Activated CD8-positive, alpha-beta memory T cell treated with anti-CD3 and anti-CD28 coated beads, Interleukin-2, amount 10 ng/mL, durations not matched to agents 7 days and 5 days (primary cell): ENCODE results near the gene C17orf67. TPM values are rescaled to one million over a fixed set of nuclear protein-coding genes. Genes with fewer than 3 reads are reported as not detected.
A peak's percentile ranks its signal among the peaks of the same experiment; 100 is the strongest.

ENCODE experiments used
- ATAC-seq: fragments of 150-1000 bp; cut with Tn5 transposase; one replicate; pipeline ENCODE4 v1.10.0; 2021; ENCODE audit warnings: moderate library complexity
- CTCF ChIA-PET: fragments of 350-600 bp; sonication (Branson Sonifier 250); formaldehyde crosslinking; loops from one replicate; lab custom pipeline; 2021; ENCODE audit warnings: antibody characterized with exemption; lab: Charles Lee
- DNase-seq: peaks from one replicate; pipeline ENCODE4 v3.0.0-alpha.2; 2020
- H3K27ac Mint-ChIP-seq: one replicate; pipeline ENCODE4 v1.8.0; 2021; ENCODE audit warnings: mild to moderate bottlenecking, mixed read lengths
- H3K27me3 Mint-ChIP-seq: one replicate; pipeline ENCODE4 v1.8.0; 2021; ENCODE audit warnings: mixed read lengths
- H3K36me3 Mint-ChIP-seq: one replicate; pipeline ENCODE4 v1.8.0; 2021; ENCODE audit warnings: mild to moderate bottlenecking, mixed read lengths
- H3K4me1 Mint-ChIP-seq: one replicate; pipeline ENCODE4 v1.8.0; 2021; ENCODE audit warnings: mixed read lengths
- H3K4me3 Mint-ChIP-seq: one replicate; pipeline ENCODE4 v1.8.0; 2021; ENCODE audit warnings: mild to moderate bottlenecking, moderate library complexity, mixed read lengths
- H3K9me3 Mint-ChIP-seq: one replicate; pipeline ENCODE4 v1.8.0; 2022; ENCODE audit warnings: low read depth, mixed read lengths
- total RNA-seq, 2 experiments: library from RNA; stranded (reverse); gene quantifications; one replicate each; pipeline ENCODE4 v1.2.3, GENCODE V29; 2021

C17orf67 gene, protein sequence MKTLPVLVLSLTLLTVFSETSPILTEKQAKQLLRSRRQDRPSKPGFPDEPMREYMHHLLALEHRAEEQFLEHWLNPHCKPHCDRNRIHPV
- 1 to 10 TPM; 4.2 to 5.7 TPM for total RNA-seq

DNA sequence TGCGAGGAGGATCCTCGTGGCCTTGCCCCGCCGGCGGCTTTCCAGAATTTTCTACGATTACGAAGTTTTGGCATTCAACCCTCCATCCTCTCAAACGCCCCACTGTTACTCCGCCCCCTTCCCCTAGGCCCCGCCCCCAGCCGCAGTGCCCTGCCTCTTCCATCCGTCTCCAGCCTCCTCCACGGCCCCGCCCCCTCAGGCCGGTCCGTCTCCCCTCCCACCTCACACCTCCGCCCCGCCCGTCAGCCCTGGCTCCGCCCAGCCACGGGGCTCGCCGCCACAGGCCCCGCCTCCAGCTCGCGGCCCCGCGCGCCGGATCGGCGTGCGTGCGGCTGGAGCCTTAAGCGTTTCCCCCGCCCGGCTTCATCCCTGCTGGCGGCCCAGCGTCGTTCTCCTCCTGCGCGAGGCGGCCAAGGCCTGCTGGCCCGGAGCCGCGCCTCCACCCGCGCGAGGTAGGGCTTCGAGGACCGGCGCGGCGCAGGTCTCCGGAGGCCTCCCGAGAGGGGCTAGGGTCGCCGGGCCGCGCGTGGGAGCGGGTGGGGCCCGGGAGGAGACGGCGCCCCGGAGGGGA is at the start of gene C17orf67, which contains the start of gene DGKE:
Gene C17orf67, minus strand, starts transcription at position 112 of the 571 bp plus-strand sequence. CDS start 18,110 bp downstream, outside the sequence.
Gene DGKE, plus strand, starts transcription at position 343 of the 571 bp plus-strand sequence. CDS start 645 bp downstream, outside the sequence.
- DNase-seq, result peak; percentile 99
- peaks cover 39% of the 10 kb centered on the region for H3K36me3 Mint-ChIP-seq
- peak within 1 kb of the TSS; percentile 81 for H3K4me3 Mint-ChIP-seq
- CTCF ChIA-PET, result interaction anchor here (0.7 to 5.0 kb wide), 9 partner anchors 9 to 158 kb away, joined by 3 to 36 read pairs (median 5); partner anchors contain the start of gene COIL
- H3K9me3 Mint-ChIP-seq, result no peaks in the 10 kb centered on the region
- peak; percentile 88 for ATAC-seq
- H3K27me3 Mint-ChIP-seq, result no peaks in the 10 kb centered on the region
- H3K4me1 Mint-ChIP-seq, result peaks cover 57% of the 10 kb centered on the region
- peak within 1 kb of the TSS; percentile 91 for H3K27ac Mint-ChIP-seq

DNA sequence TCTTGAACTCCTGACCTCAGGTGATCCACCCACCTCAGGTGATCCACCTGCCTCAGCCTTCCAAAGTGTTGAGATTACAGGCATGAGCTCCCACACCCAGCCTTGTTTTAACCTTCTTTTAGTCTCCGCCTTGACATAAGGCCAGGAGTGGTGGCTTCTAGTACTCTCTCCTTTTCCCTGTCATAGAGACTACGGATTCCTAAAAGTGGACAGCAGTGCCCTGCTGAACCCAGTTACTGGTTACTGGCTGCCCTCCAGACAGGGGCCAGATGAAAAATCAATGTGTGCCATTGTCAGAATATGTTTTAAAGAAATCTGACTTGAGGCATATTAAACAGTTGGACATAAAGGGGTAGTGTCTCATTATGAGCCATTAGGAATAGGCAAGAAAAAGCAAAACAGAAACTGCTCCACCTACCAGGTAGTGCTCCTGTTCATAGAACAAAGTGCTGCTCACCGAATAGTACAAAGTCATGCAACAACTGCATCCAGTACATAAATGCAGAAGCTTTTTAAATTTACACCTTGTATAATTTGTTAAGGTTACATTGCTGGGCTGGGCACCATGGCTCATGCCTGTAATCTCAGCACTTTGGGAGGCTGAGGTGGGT is 48.1 kb upstream of the C17orf67 start:
- ATAC-seq, result no peak
- no peak overlapping the region for H3K27ac Mint-ChIP-seq
- H3K36me3 Mint-ChIP-seq, result peaks cover 19% of the 10 kb centered on the region
- no peak overlapping the region for H3K4me3 Mint-ChIP-seq
- DNase-seq, result peak; percentile 14
- CTCF ChIA-PET, result no interaction called here
- no peaks in the 10 kb centered on the region for H3K9me3 Mint-ChIP-seq
- H3K27me3 Mint-ChIP-seq, result no peaks in the 10 kb centered on the region
- no peaks in the 10 kb centered on the region for H3K4me1 Mint-ChIP-seq

DNA sequence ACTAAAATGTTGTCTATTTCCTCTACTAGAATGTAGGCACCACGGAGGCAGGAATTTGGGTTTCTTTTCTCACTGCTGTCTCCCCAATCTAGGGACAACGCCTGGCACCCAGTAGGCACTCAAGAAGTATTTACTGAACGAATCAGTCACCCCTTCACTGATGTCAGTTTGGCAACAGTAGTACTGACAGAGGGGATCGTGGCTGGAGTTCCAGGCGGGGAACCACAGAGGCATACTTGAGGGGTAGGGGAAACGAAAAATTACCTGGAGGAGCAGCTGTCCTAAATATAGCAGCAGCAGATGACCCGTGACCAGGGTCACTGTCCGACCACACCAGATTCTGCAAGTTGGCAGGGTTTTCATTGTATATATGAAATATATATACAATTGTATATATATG is 46.9 kb upstream of the C17orf67 start:
- CTCF ChIA-PET, result no interaction called here
- ATAC-seq (no peak), DNase-seq (no peak)
- Mint-ChIP-seq H3K27ac (no peak overlapping the region), H3K27me3 (no peaks in the 10 kb centered on the region), H3K36me3 (peaks cover 10% of the 10 kb centered on the region), H3K4me3 (no peak overlapping the region), H3K4me1 (no peaks in the 10 kb centered on the region), H3K9me3 (no peaks in the 10 kb centered on the region)

DNA sequence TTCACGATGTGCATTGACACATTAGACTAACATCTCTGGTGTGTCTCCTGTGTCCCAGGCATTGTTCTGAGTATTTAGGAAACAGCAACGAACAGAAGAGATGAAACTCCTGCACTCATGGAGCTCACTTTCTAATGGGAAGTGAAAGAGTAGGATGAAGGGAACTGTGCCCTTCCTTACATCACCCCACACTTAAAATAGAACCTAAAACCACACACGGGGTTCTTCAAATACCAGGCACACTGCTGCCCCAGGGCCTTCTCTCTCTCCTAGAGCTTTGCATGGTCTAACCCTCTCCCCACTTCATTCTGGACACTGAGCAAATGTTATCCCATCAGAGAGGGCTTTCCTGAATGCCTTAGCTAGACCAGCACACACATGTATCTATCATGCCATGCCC is 46.4 kb upstream of the C17orf67 start:
- ATAC-seq, result no peak
- Mint-ChIP-seq H3K4me3 (no peak overlapping the region), H3K4me1 (no peaks in the 10 kb centered on the region), H3K36me3 (peaks cover 7% of the 10 kb centered on the region), H3K9me3 (no peaks in the 10 kb centered on the region), H3K27me3 (no peaks in the 10 kb centered on the region), H3K27ac (no peak overlapping the region)
- peak; percentile 22 for DNase-seq
- CTCF ChIA-PET, result no interaction called here

DNA sequence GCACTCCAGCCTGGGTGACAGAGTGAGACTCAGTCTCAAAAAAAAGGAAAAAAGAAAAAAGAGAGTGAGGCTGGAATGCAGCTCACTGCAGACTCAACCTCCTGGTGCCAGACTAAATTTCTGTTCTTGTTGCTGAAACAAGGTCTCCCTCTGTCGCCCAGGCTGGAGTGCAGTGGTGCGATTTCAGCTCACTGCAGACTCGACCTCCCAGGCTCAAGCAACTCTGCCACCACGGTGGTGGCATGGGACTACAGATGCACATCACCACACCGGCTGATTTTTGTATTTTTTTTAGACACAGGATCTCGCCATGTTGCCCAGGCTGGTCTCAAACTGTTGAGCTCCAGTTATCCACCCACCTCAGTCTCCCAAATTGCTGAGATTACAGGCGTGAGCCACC is 45.6 kb upstream of the C17orf67 start:
- H3K9me3 Mint-ChIP-seq, result no peaks in the 10 kb centered on the region
- H3K27ac Mint-ChIP-seq, result no peak overlapping the region
- ATAC-seq, result no peak
- H3K27me3 Mint-ChIP-seq, result peaks cover 2% of the 10 kb centered on the region
- no peaks in the 10 kb centered on the region for H3K4me1 Mint-ChIP-seq
- CTCF ChIA-PET, result no interaction called here
- no peaks in the 10 kb centered on the region for H3K36me3 Mint-ChIP-seq
- no peak for DNase-seq
- no peak overlapping the region for H3K4me3 Mint-ChIP-seq

DNA sequence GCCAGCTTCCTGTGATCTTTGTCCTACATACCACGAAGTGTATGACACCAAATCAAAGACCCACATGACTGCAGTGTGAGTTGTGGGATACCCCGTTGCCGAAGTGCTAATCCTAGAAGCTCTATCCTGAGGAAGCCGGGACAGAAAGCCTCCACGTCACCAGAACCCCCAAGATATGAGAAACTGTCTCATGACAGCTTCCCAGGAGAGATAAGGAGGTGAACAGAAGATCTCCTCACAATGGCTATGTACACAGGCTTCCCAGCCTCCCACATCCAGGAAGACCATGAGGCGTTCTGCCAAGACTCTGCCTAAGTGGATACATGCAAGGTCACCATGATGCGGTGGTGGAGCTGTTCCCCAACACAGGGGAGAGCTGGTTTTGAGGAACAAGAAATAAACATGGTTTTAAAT is 43.1 kb upstream of the C17orf67 start:
- Mint-ChIP-seq H3K27me3 (peaks cover 5% of the 10 kb centered on the region), H3K4me1 (no peaks in the 10 kb centered on the region), H3K4me3 (no peak overlapping the region), H3K9me3 (no peaks in the 10 kb centered on the region), H3K36me3 (no peaks in the 10 kb centered on the region), H3K27ac (no peak overlapping the region)
- ATAC-seq (no peak), DNase-seq (no peak)
- CTCF ChIA-PET, result no interaction called here

DNA sequence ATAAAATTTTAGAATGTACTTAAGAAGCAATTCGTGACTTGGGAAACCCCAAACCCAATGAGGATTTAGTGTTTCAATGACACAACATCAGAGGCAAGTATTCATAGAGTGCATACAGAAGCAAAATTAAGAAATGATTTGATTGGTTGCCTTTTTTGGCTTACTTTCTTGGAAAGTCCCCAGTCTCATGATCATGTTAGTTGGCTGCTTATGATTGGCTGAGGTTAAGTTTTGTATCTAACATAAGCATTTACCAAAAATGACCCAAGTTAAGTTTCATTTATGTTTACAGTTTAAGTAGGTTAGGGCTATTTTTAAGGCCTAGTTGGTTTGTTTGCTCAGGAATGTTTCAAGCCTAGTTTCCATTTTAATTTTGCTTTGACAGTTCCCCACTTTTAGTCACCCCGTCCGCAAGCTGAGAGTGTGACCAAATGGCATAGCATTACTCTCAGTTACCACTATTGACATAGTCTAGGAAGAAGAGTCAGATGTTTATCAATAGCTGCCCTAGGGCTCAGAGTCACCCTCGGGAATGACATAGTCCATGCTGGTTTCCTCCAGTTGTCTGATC is 36.4 kb upstream of the C17orf67 start:
- CTCF ChIA-PET, result interaction anchor here (1.3 to 2.2 kb wide), 2 partner anchors 11 to 22 kb away, joined by 3 to 8 read pairs; no protein-coding TSS in a partner anchor
- ATAC-seq (no peak), DNase-seq (no peak)
- Mint-ChIP-seq H3K4me1 (peaks cover 7% of the 10 kb centered on the region), H3K27me3 (peaks cover 5% of the 10 kb centered on the region), H3K27ac (no peak overlapping the region), H3K9me3 (no peaks in the 10 kb centered on the region), H3K4me3 (no peak overlapping the region), H3K36me3 (peaks cover 30% of the 10 kb centered on the region)

DNA sequence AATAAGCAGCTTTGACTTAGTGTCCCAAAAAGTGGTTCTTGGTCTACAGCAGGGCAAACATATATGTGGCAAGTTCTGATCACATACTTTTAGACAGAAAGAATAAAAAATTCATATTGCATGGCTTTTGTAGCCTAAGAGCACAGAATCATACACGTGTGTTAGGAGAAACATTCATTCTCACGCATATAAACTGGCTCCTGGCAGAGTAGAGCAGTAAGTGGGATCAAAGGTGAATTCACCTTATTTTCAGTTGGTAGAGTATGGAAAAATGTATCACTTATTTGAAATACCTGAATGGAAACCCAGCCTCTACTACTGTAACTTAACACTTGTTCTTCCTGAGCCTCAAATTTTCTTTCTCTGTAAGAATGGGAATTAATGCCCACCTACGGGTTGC is 35.0 kb upstream of the C17orf67 start:
- Mint-ChIP-seq H3K9me3 (no peaks in the 10 kb centered on the region), H3K4me1 (peaks cover 7% of the 10 kb centered on the region), H3K36me3 (peaks cover 31% of the 10 kb centered on the region), H3K4me3 (no peak overlapping the region), H3K27ac (no peak overlapping the region), H3K27me3 (peaks cover 3% of the 10 kb centered on the region)
- CTCF ChIA-PET, result interaction anchor here (1.3 kb wide), 1 partner anchor 10 kb away, joined by 3 read pairs; no protein-coding TSS in a partner anchor
- DNase-seq (no peak), ATAC-seq (no peak)

DNA sequence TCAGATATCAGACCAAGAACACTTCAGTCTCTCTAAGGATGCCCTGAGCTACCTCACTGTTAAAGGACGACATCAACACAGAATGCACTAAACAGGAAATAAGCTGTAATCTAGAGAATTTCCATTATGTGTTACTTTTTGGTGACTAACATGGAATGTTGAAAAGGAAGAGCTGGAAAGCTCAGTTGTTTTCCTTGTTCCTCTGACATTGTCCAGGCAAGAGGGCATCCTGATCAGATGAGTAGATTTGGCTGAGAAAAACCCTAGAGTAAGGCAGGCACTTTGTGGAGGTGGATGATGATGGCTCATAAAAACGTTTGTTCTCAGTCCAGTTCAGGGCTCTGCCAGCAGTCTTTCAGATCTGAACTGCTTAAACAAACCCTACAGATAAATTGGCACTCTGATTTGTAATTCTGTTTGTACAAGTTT is 34.2 kb upstream of the C17orf67 start:
- no peak overlapping the region for H3K27ac Mint-ChIP-seq
- CTCF ChIA-PET, result interaction anchor here (0.7 to 1.0 kb wide), 2 partner anchors 46 to 48 kb away, joined by 3 read pairs; no protein-coding TSS in a partner anchor
- no peak for DNase-seq

DNA sequence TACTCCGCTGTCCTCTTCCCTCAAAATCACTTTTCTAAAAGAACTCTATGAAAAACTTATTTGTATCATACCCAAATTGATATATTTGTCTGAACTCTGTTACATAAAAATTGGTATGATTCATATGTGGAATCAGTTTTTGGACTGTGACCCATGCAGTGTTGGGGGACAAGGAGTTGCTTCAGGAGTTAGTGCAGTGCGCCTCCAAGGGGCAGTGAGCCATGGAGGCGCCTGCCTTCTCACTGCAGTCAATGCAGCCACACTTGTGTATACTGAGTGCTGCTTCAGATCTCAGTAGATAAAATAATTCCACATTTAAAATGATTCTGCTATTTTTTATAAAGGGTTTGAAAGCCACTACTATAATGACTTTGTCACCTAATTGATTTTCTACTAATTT is 32.8 kb upstream of the C17orf67 start:
- H3K36me3 Mint-ChIP-seq, result peaks cover 39% of the 10 kb centered on the region

More for the DNA sequence above, 34.2 kb upstream of the C17orf67 start:
- H3K36me3 Mint-ChIP-seq, result peaks cover 33% of the 10 kb centered on the region
- no peaks in the 10 kb centered on the region for H3K27me3 Mint-ChIP-seq
- H3K9me3 Mint-ChIP-seq, result no peaks in the 10 kb centered on the region
- H3K4me1 Mint-ChIP-seq, result peaks cover 7% of the 10 kb centered on the region
- ATAC-seq, result no peak
- H3K4me3 Mint-ChIP-seq, result no peak overlapping the region

DNA sequence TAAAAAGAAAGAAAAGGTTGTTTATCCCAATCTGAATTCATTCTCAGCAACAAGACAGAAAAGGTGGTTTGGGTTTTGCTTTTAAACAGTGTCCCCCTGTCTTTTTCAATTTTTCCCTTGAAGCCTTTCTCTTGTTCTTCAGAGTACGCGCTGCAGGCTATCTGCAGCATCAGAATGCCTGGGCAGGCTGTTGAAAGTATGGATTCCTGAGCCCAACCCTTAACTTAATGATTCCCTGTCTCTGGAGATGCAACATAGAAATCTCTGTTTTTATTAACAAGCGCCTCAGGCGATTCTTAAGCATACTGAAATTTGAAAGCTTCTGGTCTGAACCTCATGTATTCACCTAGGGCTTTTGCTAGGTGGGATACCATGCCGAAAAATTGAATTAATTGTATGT is 32.4 kb upstream of the C17orf67 start:
- ATAC-seq, result no peak

More for the DNA sequence above, 32.8 kb upstream of the C17orf67 start:
- Mint-ChIP-seq H3K4me3 (no peak overlapping the region), H3K27me3 (no peaks in the 10 kb centered on the region), H3K4me1 (peaks cover 7% of the 10 kb centered on the region), H3K9me3 (no peaks in the 10 kb centered on the region), H3K27ac (no peak overlapping the region)
- ATAC-seq (no peak), DNase-seq (no peak)
- CTCF ChIA-PET, result no interaction called here

DNA sequence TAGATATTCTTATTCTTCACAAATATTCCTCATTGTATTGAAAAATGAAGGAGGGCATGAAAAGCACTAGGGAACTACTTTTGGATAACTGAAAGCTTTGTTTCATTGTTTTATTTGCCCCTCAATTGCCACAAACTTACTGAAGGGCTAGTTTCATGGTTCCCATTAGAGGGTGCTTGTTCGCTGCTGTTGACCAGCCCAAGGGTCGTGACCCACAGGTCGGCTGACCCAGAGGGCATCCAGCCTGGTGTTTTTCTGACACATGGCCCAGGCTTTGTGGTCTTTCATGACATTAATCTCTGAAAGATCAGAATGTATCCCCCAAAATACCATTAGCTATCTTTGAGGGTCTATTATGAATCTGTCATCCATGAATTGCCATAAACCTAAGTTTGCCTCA is 30.3 kb upstream of the C17orf67 start:
- no peak for DNase-seq
- peaks cover 39% of the 10 kb centered on the region for H3K36me3 Mint-ChIP-seq
- no peak for ATAC-seq
- CTCF ChIA-PET, result interaction anchor here (0.8 to 2.2 kb wide), 2 partner anchors 13 to 84 kb away, joined by 3 to 7 read pairs; no protein-coding TSS in a partner anchor
- no peaks in the 10 kb centered on the region for H3K4me1 Mint-ChIP-seq
- H3K27ac Mint-ChIP-seq, result no peak overlapping the region
- H3K9me3 Mint-ChIP-seq, result no peaks in the 10 kb centered on the region
- H3K27me3 Mint-ChIP-seq, result no peaks in the 10 kb centered on the region
- H3K4me3 Mint-ChIP-seq, result no peak overlapping the region

More for the DNA sequence above, 32.4 kb upstream of the C17orf67 start:
- H3K27ac Mint-ChIP-seq, result no peak overlapping the region
- H3K36me3 Mint-ChIP-seq, result peaks cover 40% of the 10 kb centered on the region
- peaks cover 7% of the 10 kb centered on the region for H3K4me1 Mint-ChIP-seq
- H3K4me3 Mint-ChIP-seq, result no peak overlapping the region
- CTCF ChIA-PET, result no interaction called here
- no peaks in the 10 kb centered on the region for H3K9me3 Mint-ChIP-seq
- no peak for DNase-seq
- H3K27me3 Mint-ChIP-seq, result no peaks in the 10 kb centered on the region

DNA sequence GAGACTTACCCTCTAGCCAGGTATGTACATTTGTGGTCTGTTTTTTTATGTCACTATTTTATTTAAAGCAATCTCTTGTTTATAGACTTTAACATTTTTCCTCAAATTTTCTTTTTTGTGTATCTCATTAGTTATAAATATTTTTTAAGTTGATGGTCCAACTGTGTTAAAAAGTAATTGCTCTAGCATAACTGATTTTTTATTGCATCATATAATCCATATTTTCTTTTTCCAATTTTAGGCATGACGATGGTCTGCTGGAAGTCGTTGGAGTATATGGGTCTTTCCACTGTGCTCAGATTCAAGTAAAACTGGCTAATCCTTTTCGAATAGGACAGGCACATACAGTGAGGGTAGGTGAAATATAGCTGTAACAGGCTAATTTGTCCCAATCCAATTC is 28.2 kb upstream of the C17orf67 start:
- H3K27ac Mint-ChIP-seq, result no peak overlapping the region
- DNase-seq, result no peak
- no peaks in the 10 kb centered on the region for H3K9me3 Mint-ChIP-seq

More for the DNA sequence above, 28.2 kb upstream of the C17orf67 start:
- Mint-ChIP-seq H3K36me3 (peaks cover 33% of the 10 kb centered on the region), H3K4me3 (no peak overlapping the region), H3K4me1 (no peaks in the 10 kb centered on the region), H3K27me3 (no peaks in the 10 kb centered on the region)
- no peak for ATAC-seq
- CTCF ChIA-PET, result no interaction called here
